GM21529 (cell line): ENCODE measurements around the gene MAP3K21.
A peak's percentile ranks its signal among the peaks of the same experiment; 100 is the strongest.

Source experiments
- ATAC-seq: cut with Tn5 transposase; IDR thresholded peaks from one replicate; pipeline ENCODE4 v1.9.1; 2021; ENCODE audit not compliant: unreplicated experiment

The MAP3K21 gene

DNA sequence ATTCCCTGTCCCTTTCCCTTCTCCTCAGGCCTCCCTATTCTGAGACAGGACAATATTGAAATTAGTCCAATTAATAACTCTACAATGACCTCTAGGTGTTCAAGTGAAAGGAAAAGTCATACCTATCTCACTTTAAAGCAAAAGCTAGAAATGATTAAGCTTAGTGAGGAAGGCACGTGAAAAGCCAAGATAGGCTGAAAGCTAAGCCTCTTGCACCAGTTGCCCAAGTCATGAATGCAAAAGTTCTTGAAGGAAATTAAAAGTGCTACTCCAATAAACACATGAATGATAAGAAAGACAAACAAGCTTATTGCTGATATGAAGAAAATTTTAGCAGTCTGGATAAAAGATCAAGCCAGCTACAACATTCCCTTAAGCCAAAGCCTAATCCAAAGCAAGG is 3.8 kb upstream of the MAP3K21 start:
- ATAC-seq, result no peak

DNA sequence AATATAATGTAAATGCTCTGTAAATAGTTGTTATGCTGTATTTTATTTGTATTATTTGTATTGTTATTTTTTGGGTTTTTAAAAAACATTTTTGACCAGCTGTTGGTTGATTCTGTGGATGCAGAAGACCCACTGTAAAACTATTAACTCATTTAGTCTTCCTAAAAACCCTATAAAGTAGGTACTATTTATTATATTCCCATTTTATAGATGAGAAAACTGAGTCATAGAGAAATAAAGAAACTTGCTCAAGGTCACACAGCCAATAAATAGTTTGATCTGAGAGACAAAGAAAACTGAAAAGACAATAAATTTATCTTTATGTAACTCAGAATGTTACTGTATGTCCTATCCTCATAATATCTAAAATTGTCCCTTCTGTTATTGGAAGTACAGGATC is 1.2 kb upstream of the MAP3K21 start:
- ATAC-seq, result no peak

DNA sequence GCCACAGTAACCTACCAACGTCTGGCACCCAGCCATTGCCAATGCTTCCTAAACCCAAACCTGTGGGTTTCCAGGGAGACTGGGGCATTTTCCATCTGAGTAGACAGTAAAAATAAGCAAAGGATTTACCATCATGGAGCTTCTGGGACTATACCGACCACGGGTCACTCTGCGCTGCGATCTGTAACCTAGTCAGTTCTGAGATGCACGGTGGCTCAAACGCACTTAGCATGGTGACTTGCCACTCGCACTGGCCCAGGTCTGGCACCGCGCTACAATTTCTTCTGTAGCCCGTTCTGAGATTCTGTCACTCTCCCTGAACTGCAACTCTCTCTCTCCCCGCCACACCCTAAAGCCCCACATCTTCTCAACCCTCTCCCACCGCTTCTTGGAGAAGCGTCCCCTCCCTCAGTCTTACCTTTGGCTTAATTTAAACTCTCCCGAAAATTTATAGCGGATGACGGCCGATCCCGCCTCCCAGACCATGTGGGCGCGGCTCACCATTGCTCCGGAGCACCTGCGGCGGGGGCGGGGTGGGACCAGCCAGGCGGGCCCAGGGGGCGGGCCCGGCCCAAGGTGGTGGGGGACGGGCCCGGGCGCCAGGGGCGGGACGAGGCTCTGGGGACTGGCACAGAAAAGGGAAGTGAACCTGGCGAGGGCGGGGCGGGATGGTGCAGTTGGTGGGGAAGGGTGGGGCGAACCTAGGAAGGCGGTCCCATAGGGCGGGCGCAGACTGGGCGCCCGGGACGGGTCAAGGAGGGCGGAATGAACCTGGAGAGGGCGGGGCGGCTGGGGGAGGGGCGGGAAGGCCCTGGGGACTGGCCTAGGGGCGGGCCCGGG is 493 bp upstream of the MAP3K21 start:
- ATAC-seq, result peak; percentile 88

DNA sequence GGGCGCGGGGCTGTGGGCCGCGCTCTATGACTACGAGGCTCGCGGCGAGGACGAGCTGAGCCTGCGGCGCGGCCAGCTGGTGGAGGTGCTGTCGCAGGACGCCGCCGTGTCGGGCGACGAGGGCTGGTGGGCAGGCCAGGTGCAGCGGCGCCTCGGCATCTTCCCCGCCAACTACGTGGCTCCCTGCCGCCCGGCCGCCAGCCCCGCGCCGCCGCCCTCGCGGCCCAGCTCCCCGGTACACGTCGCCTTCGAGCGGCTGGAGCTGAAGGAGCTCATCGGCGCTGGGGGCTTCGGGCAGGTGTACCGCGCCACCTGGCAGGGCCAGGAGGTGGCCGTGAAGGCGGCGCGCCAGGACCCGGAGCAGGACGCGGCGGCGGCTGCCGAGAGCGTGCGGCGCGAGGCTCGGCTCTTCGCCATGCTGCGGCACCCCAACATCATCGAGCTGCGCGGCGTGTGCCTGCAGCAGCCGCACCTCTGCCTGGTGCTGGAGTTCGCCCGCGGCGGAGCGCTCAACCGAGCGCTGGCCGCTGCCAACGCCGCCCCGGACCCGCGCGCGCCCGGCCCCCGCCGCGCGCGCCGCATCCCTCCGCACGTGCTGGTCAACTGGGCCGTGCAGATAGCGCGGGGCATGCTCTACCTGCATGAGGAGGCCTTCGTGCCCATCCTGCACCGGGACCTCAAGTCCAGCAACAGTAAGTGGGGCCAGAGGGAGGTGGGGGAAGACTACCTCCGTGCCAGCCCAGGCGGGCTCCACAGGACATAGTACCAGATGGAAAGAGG is 808 bp downstream of the MAP3K21 start:
- ATAC-seq, result peak; percentile 27

DNA sequence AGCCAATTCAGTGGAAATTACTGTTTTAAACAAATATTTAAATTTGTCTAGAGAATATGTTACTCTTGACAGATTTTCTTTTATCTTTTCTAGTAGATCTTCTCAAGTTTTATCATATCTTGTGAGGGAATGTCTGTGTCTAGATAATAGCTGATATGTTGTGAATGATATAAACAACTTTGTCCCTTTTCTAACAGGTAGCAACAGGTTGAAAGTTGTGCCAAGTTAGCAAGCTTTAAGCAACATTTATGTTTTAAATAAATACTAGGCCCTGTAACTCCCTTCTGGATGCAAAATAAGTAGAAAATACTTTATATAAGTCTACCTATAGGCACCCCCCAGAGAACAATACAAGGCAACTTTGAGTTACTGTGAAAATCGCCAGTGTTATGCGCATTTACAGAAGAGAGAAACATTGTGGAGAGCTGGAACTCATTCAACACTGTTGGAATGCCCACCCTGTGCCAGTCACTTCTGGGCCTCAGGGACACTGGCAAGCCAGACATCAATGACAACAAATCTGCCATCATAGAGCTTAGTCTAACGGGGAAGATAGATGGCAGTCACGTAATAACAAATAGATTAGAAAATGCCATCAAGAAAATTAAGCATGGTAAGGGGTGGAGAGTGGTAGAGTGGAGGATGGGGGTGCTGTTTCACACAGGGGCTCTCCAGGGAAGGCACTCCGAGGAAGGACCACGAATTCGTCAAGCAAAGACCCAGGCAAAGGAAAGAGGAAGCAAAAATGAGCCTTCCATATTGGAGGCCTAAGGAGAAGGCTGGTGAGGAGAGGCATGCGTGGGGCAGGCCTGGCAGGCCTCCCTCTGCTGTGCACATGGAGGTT is 4.4 kb downstream of the MAP3K21 start:
- no peak for ATAC-seq

DNA sequence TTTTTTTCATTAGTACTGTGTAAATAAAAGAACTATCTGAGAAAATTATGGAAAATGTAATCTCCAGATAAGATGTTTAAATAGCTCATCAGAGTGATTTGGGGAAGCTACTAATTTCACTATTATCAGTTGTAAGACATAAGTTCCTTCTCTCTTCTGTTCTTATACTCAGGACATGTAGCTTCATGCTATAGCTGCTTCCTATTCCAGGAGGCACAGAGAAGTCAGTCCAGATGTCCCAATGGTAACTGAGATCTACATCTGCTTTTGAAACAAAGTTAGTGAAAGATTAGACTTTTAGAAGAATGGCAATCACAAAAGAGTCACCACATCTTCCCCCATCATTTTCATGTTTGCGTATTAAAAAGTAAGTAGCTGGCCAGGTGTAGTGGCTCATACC is 5.6 kb downstream of the MAP3K21 start:
- ATAC-seq, result no peak

DNA sequence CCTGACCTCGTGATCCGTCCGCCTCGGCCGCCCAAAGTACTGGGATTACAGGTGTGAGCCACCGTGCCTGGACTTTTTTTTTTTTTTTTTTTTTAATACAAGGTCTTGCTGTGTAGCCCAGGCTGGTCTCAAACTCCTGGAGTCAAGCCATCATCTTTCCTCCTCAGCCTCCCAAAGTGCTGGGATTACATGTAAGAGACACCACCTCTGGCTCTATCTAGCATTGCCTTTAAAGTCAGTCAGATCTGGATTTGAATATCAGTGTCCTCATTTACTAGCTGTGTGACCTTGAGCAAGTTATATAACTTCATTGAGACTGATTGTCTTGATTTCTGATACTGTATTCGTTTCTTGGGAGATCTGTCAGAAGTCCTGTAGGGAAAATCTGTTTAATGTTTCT is 6.6 kb downstream of the MAP3K21 start:
- ATAC-seq, result no peak

DNA sequence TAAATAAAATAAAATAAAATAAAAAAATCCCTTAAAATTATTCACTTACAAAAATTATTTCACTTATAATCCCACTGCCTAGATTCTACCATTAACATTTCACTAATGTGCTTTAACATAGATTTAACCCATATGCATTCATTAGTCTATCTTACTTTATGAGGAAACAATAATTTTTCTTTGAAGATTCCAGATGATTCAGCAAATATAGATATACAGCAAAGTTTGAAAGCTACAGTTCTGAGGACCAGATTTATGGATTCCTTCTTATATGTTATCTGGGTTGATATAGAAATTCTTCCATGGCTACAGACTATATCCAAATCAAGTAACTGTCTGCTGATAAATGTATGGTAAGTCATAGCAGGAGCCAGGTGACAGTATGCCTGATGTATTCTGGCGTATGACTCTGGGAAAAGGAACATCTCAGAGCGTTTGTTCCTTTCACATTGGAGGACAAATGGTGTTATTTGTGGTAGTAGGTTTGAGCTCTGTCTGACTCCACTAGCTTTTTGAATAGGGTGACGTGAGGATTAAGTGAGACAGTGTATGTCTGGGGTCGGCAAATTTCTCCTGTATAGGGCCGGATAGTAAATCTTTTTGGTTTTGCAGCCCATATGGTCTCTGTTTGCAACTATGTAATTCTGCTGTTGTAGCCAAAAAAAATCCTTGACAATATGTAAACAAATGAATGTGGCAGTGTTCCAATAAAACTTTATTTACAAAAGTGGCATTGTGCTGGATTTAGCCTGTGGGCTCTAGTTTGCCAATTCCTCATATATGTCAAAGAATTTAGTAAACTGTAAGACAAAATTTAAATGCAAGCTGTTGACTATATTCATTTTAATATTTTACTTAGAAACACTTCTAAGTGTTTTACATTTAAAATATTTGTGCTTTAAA is 9.3 kb downstream of the MAP3K21 start:
- no peak for ATAC-seq

DNA sequence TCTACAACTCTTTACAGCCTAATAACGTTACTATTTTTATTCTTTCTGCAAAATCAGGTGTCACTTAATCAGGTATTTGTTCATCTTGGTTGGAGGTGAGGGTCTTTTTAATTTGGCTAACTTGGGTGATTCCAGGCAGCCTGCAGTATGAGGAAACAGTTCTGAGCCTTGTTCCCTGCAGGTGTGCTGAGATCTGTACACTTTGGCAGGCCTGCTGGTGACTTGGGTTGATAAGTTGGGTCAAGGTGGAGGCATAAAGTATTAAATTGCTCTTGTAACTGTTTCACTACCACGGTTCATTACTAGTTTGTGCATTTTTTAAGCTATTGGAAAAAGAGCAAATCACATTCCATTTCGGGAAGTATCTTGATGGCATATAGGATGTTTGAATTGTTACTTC is 10.0 kb downstream of the MAP3K21 start:
- no peak for ATAC-seq

DNA sequence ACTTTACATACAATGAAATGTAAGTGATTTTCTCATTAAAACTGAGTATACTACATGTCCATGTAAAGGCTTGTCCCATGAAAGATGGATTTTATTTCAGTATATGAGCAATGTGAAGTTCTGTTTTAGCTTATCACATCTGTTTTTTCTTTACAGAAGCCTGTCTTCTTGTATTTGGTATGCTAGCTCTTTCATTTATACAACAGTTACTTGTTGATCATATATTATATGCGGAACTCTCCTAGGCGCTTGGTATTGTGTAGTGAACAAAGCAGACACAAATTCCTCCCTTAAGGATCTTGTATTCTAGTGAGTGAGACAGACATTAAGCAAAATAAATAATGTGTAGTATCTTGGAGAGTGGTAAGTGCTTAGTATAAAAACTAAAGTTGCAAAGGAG is 10.6 kb downstream of the MAP3K21 start:
- ATAC-seq, result no peak

DNA sequence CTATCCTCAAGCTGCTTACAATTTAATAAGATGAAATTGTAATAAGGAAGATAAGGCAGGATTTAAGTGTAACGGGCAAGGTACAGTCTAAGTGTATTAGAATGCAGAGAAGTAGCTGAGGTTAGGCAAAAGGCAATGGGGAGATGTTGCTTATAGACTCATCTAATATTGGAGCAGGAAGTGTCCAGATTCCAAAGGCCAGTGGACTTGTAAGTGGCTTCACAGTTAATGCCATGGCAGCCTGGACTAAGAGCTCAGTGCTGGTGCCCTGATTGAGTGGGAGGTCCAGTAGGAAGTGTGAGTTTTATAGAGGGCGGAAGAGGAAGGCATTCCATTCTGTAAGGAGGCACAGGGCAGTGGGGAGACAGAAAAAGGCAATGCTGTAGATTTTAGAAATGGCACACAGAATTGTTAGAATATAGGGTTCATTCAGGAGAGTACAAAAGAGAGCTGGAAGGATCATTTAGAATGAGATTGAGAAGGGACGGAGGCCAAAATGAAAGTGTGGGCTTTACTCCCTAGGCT is 12.6 kb downstream of the MAP3K21 start:
- no peak for ATAC-seq

DNA sequence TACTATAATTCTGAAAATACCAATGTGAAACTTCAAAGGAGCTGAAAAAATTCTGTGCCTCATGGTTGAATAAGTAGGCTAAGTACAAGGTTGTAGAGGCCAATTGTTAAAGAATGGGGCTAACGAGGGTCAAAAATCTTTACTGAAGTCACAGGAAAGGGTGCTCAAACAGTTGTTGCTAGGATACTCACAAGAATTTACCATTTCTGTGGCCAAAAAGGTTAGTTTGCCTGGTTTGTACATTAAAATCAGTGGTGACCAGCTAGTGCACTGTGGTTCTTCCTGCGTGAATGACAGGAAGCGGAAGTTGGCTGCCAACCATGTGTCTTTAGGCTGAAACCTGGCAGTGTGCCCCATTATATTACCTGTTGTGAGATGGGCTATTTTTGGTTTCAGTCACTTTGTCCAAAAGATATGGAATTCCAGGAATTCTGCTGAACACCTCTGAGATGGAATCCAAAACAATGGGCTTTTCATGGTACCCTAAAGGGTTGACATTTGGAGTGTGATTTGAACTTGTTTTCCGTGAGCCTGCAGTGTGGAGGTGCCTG is 13.5 kb downstream of the MAP3K21 start:
- ATAC-seq, result no peak

DNA sequence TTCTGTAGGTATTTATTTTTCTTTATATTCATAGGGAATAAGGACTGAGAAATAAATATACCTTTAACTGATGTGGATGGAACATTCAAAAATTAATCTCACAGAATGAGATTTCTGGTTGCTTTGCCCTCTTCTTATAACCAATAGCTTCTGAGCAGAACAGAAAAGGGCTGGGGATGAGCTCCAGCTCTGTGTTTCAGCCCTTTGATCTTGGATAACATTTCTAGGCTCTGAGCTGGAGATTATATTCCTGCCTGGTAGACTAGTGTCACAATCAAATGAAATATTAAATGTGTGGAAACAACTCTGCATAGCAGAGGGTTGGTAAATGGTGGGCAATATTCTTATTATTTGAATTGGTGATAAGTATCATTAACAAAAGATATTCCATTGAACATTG is 14.6 kb downstream of the MAP3K21 start:
- no peak for ATAC-seq

DNA sequence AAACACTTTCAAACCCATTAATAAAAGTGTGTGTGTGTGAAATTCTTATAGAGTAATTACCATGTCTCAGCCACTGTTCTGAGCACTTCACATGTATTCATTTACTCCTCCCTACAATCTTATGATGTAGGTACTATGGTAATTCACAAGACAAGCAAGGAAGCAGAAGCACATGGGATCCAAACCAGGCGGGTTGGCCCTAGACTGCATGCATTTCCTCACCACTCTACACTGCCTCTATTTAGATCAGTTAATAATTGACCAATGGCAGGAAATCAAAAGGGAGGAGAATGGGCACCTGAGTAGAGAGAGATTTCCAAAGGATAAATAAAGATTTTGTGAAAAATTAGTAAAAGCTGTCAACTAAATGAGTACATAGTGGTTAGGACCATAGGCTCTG is 15.7 kb downstream of the MAP3K21 start:
- no peak for ATAC-seq

DNA sequence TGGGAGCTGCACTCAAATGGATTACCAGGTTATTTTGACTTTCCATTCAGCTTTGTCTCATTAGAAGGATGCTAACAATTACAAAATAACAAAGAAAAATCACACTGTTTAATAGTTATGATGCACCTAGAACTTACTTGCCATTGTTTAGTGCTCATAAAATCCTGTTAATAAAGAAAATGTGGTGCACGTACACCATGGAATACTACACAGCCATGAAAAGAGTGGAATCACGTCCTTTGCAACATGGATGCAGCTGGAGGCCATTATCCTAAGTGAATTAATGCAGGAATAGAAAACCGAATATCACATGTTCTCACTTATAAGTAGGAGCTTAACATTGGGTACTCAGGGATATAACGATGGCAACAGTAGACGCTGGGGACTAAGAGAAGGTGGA is 19.8 kb downstream of the MAP3K21 start:
- ATAC-seq, result no peak

DNA sequence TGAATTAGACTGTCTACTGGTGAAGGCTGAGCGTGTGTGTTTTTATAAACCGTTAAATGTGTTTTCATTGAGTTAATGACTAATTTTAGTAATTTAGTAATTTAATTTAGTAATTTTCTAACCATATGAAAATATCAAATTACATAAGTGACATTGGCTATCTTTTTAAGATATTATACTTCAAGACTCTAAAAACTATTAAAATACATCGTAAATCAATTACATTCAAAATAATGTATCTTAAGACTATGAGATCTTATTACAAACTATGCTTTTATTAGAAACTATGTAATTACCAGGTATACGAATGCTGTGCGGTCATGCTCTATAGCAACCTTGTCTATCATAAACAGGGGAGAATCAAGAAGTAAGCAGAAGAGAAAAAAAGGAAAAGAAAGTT is 21.6 kb downstream of the MAP3K21 start:
- ATAC-seq, result no peak

DNA sequence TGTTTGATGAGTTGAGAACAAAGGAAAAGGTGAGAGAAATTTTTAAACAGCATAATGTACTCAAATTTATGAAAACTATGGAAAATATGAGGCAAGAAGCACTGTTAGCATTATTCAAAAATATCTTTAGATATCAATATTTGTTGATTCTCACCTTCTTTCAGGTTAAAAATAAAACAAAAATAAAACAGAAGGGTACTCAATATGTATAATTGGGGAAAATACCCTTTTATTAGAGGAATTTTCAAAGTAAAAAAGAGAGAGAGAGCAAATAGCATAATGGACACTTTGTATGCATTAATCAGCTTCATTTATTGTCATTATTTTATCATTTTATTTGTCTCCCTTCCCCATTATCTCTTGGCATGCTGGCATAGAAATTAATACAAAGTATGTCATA is 27.5 kb downstream of the MAP3K21 start:
- ATAC-seq, result no peak

DNA sequence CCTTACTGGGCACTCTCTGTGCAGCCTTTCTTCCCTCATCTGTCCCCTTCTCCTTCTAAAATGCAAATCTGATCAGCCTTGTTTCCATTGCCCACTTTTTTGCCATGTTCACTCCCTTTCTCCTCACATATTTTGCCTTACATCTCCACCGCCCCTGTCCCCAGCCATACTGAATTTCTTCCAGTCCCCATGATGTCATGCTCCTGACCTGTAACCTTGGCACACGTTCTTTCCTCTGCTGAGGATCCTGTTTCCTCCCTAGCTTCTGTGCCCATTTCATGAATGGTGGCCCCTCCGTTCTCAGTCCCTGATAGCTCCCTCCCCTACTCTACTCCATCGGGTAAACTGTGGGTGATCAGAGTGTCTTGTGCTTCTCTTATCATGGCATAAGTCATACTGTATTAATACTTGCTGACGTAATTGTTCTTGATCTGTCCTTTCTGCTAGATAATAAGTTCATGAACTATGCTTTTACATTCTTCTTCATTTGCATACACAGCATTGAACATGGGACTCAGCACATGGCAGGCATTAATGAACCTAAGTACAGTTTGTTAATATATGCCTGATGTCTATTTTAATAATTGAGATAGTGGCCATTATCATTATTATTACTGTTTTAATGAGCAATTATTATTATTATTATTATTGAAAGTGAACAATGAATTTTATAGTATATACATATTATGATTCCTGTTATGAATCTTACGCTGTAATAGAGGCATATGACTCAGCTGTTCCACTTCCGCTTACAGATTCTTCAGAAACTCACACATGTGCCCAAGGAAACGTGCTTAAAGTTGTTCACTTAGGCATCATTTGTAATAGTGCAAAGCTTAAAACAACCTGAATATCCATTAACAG is 28.5 kb downstream of the MAP3K21 start:
- ATAC-seq, result peak; percentile 80

DNA sequence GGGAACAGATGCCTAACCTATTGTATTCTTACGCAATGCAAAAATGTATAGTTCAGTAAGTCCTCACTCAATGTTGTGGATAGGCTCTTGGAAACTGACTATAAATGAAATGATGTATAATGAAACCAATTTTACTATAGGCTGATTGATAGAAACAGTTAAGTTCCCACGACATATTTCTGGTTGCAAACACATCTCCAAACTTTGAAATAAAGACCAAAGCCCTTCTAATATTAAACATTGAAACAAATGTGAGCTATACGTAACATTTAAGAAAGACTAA is 29.1 kb downstream of the MAP3K21 start:
- no peak for ATAC-seq
